GM23248 (cell line): ENCODE results near the gene CCNY.

Source experiments
- EZH2 ChIP-seq: fragments of 200-600 bp; sonication (generic); IDR thresholded peaks from 2 replicates; pipeline ENCODE4 v1.6.1; 2018; ENCODE audit warnings: antibody characterized with exemption, mild to moderate bottlenecking; ENCODE audit not compliant: insufficient read depth, poor library complexity, severe bottlenecking
- EZH2phosphoT487 ChIP-seq: fragments of 200-600 bp; sonication (generic); IDR thresholded peaks from 2 replicates; pipeline ENCODE4 v1.6.1; 2018; ENCODE audit warnings: antibody characterized with exemption, moderate library complexity, mild to moderate bottlenecking, low read depth; ENCODE audit not compliant: insufficient read depth

GRCh38 chr10:35498693-35499092 is 162.4 kb downstream of the CCNY start:
- TF ChIP-seq EZH2 (no peak), EZH2phosphoT487 (no peak)
